ENCODE data around the gene AHCYL2.
"Not testable (repeated sequence)": the region's sequence is repeated elsewhere in the genome, so short reads cannot be mapped to it uniquely, and the experiment has no call there.

Gene AHCYL2

DNA sequence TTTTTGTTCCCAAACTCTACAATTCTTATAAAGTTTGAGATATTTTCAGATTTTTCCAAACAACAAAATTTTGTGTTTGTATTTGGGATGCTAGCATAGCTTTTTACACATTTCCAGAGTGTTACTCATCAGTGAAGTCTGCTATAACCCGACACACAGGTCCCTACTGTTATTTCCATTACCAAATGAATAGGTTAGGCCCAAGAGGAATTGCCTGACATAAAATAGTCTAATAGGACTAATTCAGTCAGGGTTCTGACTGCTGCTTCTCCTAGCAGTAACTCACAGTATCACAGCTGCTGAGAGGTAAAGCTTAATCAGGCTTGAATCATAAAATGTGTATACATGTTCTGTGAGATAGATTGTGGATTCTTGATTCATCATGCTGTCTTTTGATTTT, 160.3 kb downstream of the AHCYL2 start:
- no peak for DNase-seq (ENCODE audit: low read depth)

DNA sequence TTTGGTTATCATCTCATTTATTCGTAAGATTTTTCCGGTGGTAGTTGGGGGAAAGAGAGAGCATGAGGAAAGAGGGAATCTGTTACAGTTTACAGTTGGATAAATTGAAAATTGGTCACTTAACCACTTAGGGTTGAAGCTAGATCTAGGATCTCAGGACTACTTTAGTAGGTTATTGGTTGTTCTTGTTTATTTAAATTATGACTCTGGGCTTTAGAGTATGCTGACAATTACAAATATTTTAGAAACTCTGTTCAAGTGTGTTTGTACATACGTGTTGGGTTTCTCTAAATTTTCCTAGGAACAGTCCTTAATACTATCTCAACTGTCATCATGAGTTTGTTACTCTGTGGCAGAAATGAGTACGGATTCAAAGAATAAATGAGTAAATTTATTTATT, 160.8 kb downstream of the AHCYL2 start:
- DNase-seq (ENCODE audit: low read depth), result no peak

DNA sequence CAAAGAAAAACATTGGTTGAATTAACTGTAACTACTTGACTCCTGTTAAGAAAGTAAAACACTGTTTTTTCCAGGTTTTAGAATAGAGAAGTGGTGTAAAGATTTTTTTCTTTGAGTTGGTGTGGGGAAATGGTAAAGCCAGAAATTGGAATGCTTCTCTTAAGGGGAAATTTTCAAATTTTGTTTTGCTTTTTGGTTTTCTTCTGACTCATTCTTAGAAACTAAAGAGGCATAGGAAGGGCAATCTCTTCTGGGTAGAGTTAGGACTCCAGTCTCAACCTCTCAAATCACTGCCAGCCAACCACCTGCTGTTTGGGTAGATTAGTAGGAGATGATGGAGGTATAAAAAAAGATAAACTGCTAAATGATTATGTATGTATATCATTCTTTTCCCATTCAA, 161.7 kb downstream of the AHCYL2 start:
- DNase-seq (ENCODE audit: low read depth), result no peak

DNA sequence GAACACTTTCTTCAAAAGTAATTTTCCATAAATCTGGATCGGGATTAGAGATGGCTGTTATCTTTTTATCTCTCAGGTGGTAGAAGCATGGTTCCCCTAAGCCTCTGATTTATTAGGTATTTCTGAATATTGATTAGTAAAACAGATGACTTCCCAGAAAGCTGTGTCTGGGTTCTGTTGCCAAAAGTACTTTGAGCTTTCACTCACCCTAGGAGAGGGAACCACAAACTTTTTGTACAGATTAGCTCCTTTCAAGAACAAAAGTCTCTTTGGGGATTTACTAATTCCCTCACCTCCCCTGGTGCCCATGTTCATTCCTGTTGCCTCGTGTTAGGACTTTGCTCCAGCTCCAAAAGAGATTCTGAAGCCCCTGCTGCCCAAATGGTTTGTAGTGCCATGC, 162.7 kb downstream of the AHCYL2 start:
- DNase-seq (ENCODE audit: low read depth), result no peak

DNA sequence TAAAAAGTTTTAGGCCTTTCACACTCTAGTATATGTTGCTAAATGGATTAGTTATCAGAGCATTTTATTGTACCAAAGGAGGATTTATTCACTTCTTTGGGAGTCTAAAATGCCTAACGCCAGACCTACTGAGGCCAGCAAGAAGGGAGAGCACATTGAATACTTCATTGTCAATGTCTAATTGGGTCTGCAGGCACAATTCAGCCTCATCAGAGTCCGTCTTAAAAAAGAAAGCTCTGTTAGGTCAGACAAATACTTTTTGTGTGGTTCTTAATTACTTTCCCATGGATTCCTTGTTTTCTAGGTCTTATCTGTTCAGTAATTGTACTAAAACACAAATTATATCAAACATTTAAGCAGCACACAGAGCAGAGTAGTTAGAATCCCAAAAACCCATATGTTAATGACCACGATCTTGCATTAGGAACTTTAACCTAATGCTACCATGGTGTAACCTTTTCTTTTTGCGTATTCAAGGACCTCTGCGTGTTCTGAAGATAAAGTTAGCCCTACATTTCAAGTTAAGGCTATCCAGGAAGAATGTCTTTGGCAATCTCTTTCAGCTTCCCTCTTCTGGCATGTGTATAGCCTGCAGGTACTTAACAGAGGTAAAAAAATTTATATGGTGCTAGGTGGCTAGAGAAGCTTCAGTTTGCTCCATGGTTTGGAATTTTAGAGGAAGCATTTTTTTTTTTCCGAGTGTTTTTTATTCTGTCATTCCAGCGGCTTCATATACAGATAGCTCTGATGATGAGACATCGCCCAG, 163.7 kb downstream of the AHCYL2 start:
- no peak for DNase-seq (ENCODE audit: low read depth)

DNA sequence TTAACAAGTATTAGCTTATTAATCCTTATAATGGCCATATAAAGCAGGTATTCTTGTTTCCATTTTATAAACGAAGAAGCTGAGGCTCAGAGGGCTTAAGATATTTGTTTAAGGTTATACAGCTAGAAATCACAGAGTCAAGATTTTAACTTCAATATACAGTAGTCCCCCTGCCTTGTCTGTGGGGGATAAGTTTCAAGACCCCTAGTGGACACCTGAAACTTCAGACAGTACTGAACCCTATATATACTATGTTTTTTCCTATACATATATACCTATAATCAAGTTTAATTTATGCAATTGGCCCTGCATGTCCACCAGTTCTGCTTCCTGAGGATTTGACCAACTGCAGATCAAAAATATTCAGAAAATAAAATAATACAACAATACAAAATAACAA, 165.0 kb downstream of the AHCYL2 start:
- no peak for DNase-seq (ENCODE audit: low read depth)

DNA sequence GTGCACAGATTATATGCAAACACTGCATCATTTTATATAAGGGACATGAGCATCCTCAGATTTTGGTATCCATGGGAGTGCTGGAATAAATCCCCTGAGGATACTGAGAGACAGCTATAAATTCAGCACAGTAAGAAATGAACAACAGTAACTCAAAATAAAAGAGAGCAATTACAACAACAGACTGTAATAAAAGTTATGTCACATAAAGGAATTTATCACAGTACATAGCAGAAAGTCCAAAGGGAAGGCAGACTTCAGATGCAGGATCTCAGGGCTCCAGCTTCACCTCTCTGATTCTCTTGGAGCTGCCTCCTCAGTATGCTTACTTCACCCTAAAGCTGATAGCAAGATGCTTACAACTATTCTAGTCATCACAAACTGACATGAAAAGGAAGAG, 165.5 kb downstream of the AHCYL2 start:
- no peak for DNase-seq (ENCODE audit: low read depth)

DNA sequence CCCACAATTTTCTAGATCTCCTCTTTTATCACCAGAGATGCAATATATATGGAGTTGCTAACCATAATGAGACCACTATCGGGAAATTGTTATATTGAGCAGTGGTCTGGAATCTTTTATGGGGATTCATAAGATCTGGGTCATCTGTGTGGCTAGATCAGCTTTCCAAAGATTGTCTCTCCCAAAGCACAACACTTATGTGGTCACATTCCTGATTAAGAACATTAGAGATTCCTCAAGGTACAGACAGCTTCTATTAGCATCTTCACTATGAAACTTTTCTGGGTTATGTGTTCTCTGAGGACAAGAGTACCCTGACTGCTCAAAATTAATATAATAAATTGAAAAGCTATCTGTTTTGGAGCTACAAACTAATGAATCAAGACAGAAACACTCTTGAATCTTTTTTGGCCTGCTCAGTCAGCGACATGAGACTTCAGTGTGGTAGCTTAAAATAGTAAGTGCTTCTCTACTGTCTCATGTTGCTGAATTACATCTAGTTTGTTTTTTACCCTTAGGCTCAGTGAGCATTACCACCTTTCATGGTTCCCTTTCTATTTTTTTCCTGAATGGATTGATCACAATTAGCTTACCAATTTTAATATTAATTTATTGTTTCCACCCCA, 166.8 kb downstream of the AHCYL2 start:
- no peak for DNase-seq (ENCODE audit: low read depth)

DNA sequence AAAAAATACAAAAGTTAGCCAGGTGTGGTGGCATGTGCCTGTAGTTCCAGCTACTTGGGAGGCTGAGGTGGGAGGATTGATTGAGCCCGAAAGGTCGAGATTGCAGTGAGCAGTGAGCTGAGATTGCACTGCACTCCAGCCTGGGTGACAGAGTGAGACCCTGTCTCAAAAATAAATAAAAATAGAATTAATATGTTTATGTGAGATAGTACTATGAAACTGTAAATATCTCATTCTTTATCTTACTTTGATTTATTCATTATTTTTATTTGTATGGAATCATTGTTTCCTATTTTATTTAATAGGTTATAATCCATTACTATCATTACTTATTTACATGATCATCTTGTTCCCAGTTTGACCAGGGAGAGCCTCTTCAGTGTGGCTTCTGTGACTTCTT, 168.4 kb downstream of the AHCYL2 start:
- DNase-seq (ENCODE audit: low read depth), result no peak

DNA sequence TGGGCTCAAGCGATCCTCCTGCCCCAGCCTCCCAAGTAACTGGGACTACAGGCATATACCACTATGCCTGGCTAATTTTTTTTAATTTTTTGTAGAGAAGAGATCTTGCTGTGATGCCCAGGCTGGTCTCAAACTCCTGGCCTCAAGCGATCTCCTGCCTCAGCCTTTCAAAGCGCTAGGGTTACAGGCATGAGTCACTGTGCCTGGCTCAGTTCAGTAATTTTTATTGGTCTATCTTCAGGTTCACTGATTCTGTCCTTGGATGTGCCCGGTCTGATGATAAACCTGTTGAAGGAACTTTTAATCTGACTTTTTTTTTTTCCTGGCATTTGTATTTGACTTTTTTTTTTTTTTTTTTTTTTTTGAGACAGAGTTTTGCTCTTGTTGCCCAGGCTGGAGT, 169.3 kb downstream of the AHCYL2 start:
- DNase-seq (ENCODE audit: low read depth), result no peak

DNA sequence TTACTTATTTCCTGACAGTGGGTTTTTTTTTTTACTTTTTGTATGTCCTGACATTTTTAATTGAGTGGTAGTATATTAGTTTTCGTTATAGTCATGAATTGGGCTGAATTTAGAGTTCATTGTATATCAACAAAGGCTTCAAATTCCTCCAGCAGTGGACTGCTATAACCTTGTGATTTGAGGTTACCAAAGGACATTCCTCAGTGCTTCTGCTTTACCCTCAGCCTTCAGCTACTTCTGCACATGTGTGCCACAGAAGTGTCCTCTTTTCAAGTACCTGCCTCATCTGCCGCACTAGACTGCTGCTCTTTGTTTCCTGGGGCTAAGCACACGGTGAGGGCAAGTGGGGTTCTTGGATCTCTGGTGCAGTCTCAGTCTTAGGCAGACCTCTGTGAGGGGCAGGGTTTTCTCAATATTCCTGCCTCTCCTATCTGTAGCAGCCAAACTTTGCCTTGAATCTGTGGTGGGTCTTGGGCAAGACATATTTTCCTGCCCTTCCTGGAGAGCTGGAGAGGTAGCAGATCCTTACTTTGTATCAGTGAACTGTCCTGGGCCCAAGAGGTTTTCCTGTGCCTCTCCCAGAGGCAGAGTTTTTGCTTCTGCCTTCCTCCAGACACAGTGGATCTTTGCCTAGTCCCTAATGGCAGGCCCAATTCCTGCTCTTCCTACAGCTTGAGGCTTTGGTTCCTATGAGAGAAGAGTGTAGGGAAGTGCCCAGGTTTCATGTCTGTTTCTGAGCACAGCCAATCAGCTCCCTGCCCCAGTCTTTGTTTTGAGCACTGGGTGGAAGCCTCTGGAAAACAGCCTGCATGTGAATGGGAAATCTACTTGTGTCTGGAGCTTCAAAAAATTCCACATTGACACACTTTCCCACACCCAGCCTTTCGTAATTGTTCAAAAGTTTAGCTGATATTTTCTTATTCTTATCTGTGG, 170.4 kb downstream of the AHCYL2 start:
- DNase-seq (ENCODE audit: low read depth), result no peak

DNA sequence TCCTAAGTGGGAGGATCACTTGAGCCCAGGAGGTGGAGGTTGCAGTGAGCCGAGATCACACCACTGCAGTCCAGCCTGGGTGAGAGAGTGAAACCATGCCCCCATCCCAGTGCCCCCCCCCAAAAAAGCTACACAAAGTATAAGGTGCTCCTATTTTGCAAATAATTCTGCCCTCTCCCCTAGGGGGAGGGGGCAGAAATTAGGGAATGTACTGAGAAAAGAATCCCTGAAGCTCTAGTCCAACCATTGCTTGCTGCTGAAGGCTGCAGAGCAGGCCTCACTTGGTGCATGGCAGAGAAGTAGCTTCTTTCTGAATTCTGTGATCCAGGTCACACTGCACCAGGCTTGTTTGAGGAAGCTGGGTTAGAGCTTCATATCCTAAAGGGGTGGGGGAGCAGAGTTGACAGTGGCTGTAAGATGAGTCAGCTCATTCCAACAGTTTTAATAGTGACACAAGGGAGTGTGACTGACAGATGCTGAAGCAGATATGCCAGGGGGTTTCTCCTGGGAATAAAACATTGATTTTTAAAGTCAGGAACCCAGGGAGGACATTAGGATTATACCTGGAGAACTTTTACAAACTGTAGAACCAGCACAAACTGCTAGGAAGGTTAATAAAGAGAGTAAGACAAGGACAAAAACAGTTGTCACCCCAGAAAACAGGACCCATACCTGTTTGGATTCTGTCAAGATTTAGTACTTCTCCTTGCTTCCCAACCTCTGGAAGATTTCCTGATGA, 176.6 kb downstream of the AHCYL2 start:
- no peak for DNase-seq (ENCODE audit: low read depth)

DNA sequence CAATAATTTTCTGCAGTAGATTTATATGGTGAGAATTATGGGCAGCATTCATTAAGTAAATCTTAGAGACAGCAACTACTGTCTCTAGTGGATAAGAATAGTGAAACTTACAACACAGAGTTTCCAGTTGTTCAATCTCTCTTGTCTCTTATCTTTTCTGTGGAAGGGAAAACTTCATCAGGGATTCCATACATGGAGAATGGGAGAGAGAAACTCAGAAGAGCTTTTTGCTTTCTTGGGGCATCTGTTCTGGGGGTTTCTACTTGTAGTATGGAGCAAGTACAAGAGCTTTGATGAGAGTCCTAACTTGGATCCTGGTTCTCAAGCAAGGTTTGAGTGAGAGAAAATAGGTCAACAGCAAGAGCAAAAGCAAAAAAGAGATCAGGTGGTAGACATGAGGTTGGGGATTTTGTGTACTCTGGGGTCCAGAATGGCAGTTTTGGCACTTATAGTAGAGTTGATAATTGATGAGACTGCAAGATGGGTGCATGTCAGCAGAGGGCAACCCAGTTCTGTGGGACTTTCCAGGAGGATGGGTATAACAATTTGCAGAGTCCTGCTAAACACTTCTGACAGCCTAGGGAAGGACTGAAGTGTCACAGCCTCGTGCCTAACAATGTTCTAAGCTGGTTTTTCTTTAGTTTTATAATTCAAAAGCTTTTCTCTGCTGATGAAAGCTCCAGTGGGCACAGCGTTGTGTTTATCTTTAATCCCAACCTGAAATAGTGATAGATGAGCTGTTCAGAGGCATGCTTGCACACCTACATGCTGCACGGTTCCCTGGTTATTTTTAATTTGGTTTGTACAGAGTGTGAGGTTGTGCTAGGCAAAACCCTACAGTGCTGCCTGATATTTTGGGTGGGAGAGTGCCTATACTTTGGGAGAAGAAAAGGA, 177.4 kb downstream of the AHCYL2 start:
- DNase-seq (ENCODE audit: low read depth), result no peak

DNA sequence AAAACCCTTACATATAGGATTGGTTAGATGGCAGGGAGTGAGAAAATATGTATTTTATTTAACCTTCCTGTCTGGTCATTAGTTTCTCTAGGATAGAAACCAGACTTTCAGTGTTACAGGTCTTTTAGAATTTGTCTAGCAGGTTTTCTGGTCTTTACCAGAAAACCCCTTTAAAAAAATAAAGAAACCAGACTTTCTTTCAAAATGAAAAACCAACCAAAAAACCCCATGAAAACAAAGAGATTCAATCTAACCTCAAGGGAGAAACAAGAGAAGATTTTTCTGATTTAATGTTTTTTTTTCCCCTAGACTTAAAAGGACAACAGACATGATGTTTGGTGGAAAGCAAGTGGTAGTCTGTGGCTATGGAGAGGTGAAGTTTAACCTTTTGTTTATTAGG, 180.7 kb downstream of the AHCYL2 start:
- DNase-seq (ENCODE audit: low read depth), result no peak

DNA sequence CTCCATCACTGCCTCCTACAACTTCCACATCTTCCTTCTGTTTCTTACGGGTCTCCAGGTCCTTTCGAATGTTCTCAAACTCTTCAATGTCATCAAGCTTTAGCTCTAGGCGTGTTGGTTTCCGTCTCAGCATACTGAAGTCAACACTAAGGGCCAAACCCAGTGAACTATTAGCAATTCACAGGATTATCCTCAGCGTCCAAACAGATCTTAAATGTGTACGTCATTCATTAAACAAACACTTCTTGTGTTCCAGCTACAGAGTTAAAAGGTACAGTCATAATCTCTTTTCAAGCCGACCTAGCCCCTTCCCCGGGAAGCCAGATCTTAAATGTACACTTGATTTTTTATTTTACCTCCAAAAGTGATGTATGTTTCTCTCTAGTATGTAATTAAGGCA, 185.4 kb downstream of the AHCYL2 start:
- not testable (repeated sequence) for DNase-seq (ENCODE audit: low read depth)

DNA sequence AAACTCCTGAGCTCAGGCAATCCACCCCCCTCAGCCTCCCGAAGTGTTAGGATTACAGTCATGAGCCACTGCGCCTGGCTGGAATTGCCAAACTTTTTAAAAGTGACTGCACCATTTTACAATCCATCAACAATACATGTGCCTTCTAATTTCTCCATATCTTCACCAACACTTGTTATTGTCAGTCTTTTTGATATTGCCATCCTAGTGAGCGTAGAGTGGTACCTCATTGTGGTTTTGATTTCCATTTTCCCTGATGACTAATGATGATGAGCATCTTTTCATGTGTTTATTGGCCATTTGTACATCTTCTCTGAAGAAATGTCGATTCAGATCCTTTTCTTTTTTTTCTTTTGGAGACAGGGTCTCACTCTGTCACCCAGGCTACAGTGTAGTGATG, 187.7 kb downstream of the AHCYL2 start:
- DNase-seq (ENCODE audit: low read depth), result no peak

DNA sequence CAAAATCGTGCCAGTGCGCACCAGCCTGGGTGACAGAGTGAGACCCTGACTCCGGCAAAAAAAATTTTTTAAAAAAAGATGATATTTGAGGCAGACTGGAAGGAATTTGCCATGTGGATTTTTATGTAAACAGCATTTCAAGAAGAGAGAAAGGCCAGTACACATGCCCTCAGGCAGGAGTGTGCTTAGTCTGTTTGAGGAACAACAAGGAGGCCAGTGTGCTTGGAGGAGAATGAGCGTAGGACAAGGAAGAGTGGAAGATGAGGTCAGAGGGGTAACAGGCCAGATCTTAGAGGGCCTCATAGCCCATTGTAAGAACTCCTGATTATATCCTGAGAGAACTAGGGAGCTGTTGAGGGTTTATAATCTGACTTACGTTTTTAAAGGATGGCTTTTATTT, 192.2 kb downstream of the AHCYL2 start:
- DNase-seq (ENCODE audit: low read depth), result no peak

DNA sequence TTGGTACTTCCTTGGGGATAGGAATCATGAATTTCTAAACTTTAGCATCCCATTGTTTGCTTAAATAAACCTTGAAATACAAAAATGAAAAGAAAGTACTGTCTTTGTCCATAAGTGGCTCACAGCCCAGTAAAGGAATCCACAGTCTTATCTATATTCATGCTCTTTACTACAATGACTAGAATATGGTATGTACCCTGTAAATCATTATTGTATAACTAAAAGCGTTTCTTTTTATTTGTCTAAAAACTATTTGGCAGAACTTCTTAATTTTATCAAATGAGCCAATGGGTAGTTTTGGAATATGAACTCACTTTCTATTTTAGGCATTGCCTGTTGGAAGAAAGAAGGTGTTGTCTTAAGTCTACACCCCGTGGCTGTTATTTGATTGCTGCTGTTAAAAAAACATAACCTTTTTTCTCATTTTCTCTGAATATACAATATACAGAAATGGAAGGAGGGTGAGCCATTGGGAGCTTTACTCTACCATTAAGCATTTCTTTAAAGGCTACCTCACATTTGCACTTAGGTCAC, 197.0 kb downstream of the AHCYL2 start:
- no peak for DNase-seq (ENCODE audit: low read depth)

DNA sequence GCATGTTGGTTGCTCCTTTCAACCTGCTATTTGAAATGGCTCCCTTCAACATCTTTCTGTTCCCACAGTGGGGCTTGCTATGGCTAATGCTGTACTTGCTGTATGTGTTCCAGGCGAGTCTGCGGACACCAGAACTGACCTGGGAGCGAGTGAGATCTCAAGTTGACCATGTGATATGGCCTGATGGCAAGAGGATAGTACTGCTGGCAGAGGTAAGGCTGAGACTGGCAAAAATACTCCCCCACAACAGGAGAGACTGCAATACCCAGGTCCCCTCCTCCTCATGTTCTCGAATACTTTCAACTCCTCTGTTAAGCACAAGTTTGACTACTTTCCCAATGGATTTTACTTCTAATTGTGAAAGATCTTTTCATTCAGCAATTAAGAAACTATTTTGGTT, 197.9 kb downstream of the AHCYL2 start:
- no peak for DNase-seq (ENCODE audit: low read depth)

DNA sequence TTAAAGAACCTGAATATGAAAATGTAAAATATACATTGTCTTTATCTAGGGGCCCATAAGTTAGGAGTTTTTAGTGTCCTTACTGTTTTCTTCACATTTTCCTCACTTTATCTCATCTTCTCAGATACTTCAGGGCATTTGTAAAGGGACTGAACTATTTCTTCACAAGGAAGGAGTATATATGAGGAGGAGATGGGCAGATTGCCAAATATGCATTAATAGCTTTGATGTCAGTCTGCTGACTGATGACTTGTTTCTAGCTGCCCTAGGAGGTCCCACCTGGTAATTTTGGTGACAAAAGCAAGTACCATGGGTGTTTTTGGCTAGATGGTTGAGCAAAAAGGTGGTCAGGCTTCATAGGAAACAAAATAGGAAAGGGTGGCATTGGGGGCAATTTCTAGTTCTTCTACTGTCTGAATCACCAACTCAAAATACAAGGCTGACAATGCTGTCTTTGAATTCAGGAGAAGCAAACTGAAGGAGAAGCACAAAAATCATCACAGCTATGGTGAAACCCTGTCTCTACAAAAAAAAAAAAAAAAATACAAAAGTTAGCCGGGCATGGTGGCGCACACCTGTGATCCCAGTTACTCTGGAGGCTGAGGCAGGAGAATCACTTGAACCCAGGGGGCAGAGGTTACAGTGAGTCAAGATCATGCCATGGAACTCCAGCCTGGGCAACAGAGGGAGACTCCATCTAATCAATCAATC, 199.0 kb downstream of the AHCYL2 start:
- no peak for DNase-seq (ENCODE audit: low read depth)
